Heart left ventricle (tissue), 13 donors: ENCODE measurements around the gene AQP11.

Experiments
- CTCF ChIP-seq, 12 donors: fragments of 200-600 bp; sonication (generic) in 4 of 12; IDR thresholded peaks; one replicate each; pipeline versions ENCODE4 v1.5.0 to v1.8.0; 2018 to 2022; ENCODE audit warnings: antibody characterized with exemption in 12 of 12, mild to moderate bottlenecking in 5 of 12
- POLR2A ChIP-seq, 2 donors: fragments of 450-650 bp; IDR thresholded peaks; one replicate each; pipeline ENCODE4 v1.6.1; 2017; ENCODE audit warnings: antibody characterized with exemption in 2 of 2, mild to moderate bottlenecking in 2 of 2, moderate library complexity in 2 of 2
- donor health status: ischemic (EF 13 %, LVEDD 7.1; RV severe dilation, severe dysfunction).
- donor health status: DM: no; HTN: yes; CAD: no.
- donor health status: DM: no; HTN: no; CAD: no.
- donor health status: ischemic (EF 25% LVEDD 6.9; RV normal size, moderate dysfunction).
- donor health status: ischemic (EF 25% LVEDD 5.7; RV mildly dilated, moderate dysfunction).
- donor health status: ischemic (EF 35%, LVEDD 5.7; RV mildly dilated, moderate dysfunction).
- donor health status: nonischemic (EF 11% LVEDD 7.7; RV severe dilation, severe dysfunction).
- donor health status: DM: yes; HTN: yes; CAD: no.
- donor health status: PGD.
- donor health status: ischemic (EF 29% LVEDD 5.4; RV normal size, mild dysfunction).
- donor health status: nonischemic (EF 23%, LVEDD 6.1; RV moderate dilation, normal function).

- TF ChIP-seq POLR2A (IDR thresholded peaks at IDR 0.05) (no peak), CTCF (IDR thresholded peaks at IDR 0.05) (peak in 4 of 12 donors; percentile 5 to 29 (median 10))
Measured at GRCh38 chr11:77557553-77557952, 32.2 kb upstream of the AQP11 start.
